ENCODE measurements around the gene IL1RAPL2. TPM values are rescaled to one million over a fixed set of nuclear protein-coding genes. Genes with fewer than 3 reads are reported as not detected.

Gene IL1RAPL2
- total and polyA plus RNA-seq, 2 of the 8 experiments (the other 6 are each of a cell fraction or from before 2014, with no cell fraction given): 0.20 to 1.3 TPM

GRCh38 chrX:104660092-104660491 is 94.1 kb downstream of the IL1RAPL2 start:
- H3K9ac ChIP-seq (replicated peaks in 1 of 4; ENCODE audit: extremely low read depth in 1 of 4, low read depth in 3 of 4, low read length in 3 of 4): no peak overlapping the region
- H3K79me2 ChIP-seq (ENCODE audit: control insufficient read depth in 1 of 2, insufficient read depth in 2 of 2, low read length in 2 of 2): no peaks in the 10 kb centered on the region
- no peak overlapping the region for H2BK20ac ChIP-seq (ENCODE audit: low read length)
- no peak overlapping the region for H3K56ac ChIP-seq (replicated peaks; ENCODE audit: insufficient read length, low read depth, low read length)
- ChIA-PET POLR2A (ENCODE audit: partially characterized antibody) (no interaction called here), CTCF (ENCODE audit: partially characterized antibody) (interaction anchor here (1.3 kb wide), 1 partner anchor 94 kb away, joined by 3 read pairs; the partner anchor contains the start of gene IL1RAPL2)
- H2BK15ac ChIP-seq (ENCODE audit: low read length): no peak overlapping the region
- H4K91ac ChIP-seq (replicated peaks; ENCODE audit: insufficient read length, low read length): no peak overlapping the region
- H3K23me2 ChIP-seq (ENCODE audit: low read depth, low read length): no peaks in the 10 kb centered on the region
- H3K27me3 ChIP-seq (replicated peaks in 1 of 4; ENCODE audit: control insufficient read depth in 3 of 4, extremely low read depth in 1 of 4, insufficient read depth in 3 of 4, low read length in 3 of 4): no peaks in the 10 kb centered on the region
- H3K4me1 ChIP-seq (replicated peaks in 1 of 4; ENCODE audit: control insufficient read depth in 3 of 4, insufficient read depth in 4 of 4, low read length in 3 of 4): no peaks in the 10 kb centered on the region
- no peaks in the 10 kb centered on the region for H3K36me3 ChIP-seq (ENCODE audit: control insufficient read depth in 2 of 4, insufficient read depth in 4 of 4, low read length in 3 of 4)
- no peak overlapping the region for H4K5ac ChIP-seq (ENCODE audit: insufficient read length, low read depth, low read length)
- no peaks in the 10 kb centered on the region for H4K20me1 ChIP-seq (replicated peaks in 1 of 2; ENCODE audit: control insufficient read depth in 1 of 2, insufficient read depth in 2 of 2, low read length in 2 of 2)
- H3K79me1 ChIP-seq (ENCODE audit: low read depth, low read length): no peaks in the 10 kb centered on the region
- H3K4me2 ChIP-seq (ENCODE audit: insufficient read depth in 1 of 2, low read depth in 2 of 2, low read length in 2 of 2): no peak overlapping the region
- no peak overlapping the region for H3K27ac ChIP-seq (ENCODE audit: low read depth, low read length)
- H2BK5ac ChIP-seq (ENCODE audit: low read depth, low read length): no peak overlapping the region
- H3K23ac ChIP-seq (ENCODE audit: insufficient read length): no peak overlapping the region
- WGBS, 2 experiments (ENCODE audit: extremely low coverage in 1 of 2, insufficient coverage in 1 of 2, insufficient read length in 1 of 2, insufficient replicate concordance in 2 of 2, low coverage in 1 of 2, low lambda C conversion rate in 2 of 2, missing lambda C conversion rate in 1 of 2): 87% methylated on average over 3 of the region's 3 CpGs; no CpG with 5 or more reads in 1 of the 2 experiments
- H2BK12ac ChIP-seq (ENCODE audit: low read depth, low read length): no peak overlapping the region
- no peak overlapping the region for H4K8ac ChIP-seq (ENCODE audit: extremely low read depth, insufficient read depth, low read length)
- TF ChIP-seq CTBP2 (IDR thresholded peaks at IDR 0.05; ENCODE audit: borderline replicate concordance, insufficient read depth, insufficient read length, low read length) (no peak), SP1 (IDR thresholded peaks at IDR 0.05; ENCODE audit: low read depth, low read length) (no peak), TAF7 (optimal IDR thresholded peaks at IDR 0.05; ENCODE audit: borderline replicate concordance, low read depth, low read length) (no peak)
- no peak overlapping the region for H3K14ac ChIP-seq (ENCODE audit: insufficient read length)
- H3K4me3 ChIP-seq (ENCODE audit: extremely low read depth in 1 of 4, insufficient read depth in 2 of 4, low read depth in 3 of 4, low read length in 4 of 4): no peak overlapping the region
- H2BK120ac ChIP-seq (replicated peaks; ENCODE audit: low read depth, low read length): no peak overlapping the region
- FAIRE-seq (no peak), DNase-seq (ENCODE audit: low read depth in 1 of 2, low spot score in 2 of 2) (no peak)
- H3K4ac ChIP-seq (replicated peaks; ENCODE audit: insufficient read length, low read depth, low read length): no peak overlapping the region
- H2AFZ ChIP-seq (ENCODE audit: low read length): no peak overlapping the region
- no peaks in the 10 kb centered on the region for H3K9me3 ChIP-seq (ENCODE audit: insufficient read depth in 2 of 2, low read depth in 1 of 2, low read length in 1 of 2)
- H3K18ac ChIP-seq (ENCODE audit: extremely low read depth, low read length): no peak overlapping the region
- H2AK5ac ChIP-seq (ENCODE audit: low read depth, low read length): no peak overlapping the region

Data from H1 (cell line).